Neuronal stem cell (in vitro differentiated cells): Measurements from ENCODE around the gene TIMM10. TPM values are rescaled to one million over a fixed set of nuclear protein-coding genes. Genes with fewer than 3 reads are reported as not detected.
A peak's percentile ranks its signal among the peaks of the same experiment; 100 is the strongest.

ENCODE experiments used
- DNase-seq: peaks from one replicate; pipeline ENCODE4 v3.0.0-alpha.2; 2013; ENCODE audit warnings: low spot score
- H2AFZ ChIP-seq: one replicate; pipeline ENCODE4 v1.6.1; 2013; ENCODE audit warnings: mild to moderate bottlenecking, low read length, inconsistent platforms
- H2AK5ac ChIP-seq: 2 replicates; pipeline ENCODE4 v1.6.1; 2013; ENCODE audit warnings: low read depth, mild to moderate bottlenecking, inconsistent platforms, low read length, moderate library complexity, mixed read lengths
- H2BK120ac ChIP-seq: 2 replicates; pipeline ENCODE4 v1.6.1; 2013; ENCODE audit warnings: low read depth, mild to moderate bottlenecking, inconsistent platforms, low read length, moderate library complexity, mixed read lengths
- H2BK12ac ChIP-seq: one replicate; pipeline ENCODE4 v1.6.1; 2013; ENCODE audit warnings: low read length, inconsistent platforms
- H2BK15ac ChIP-seq: 2 replicates; pipeline ENCODE4 v1.6.1; 2013; ENCODE audit warnings: mild to moderate bottlenecking, low read length, inconsistent platforms, mixed read lengths
- H2BK5ac ChIP-seq: one replicate; pipeline ENCODE4 v1.6.1; 2013; ENCODE audit warnings: inconsistent platforms, mild to moderate bottlenecking, low read length, moderate library complexity
- H3K14ac ChIP-seq: one replicate; pipeline ENCODE4 v1.6.1; 2013; ENCODE audit warnings: low read length, inconsistent platforms
- H3K18ac ChIP-seq: 2 replicates; pipeline ENCODE4 v1.6.1; 2013; ENCODE audit warnings: low read length, inconsistent platforms
- H3K23ac ChIP-seq: 2 replicates; pipeline ENCODE4 v1.6.1; 2013; ENCODE audit warnings: low read depth, mild to moderate bottlenecking, mixed read lengths, low read length, inconsistent platforms; ENCODE audit not compliant: poor library complexity
- H3K27ac ChIP-seq: replicated peaks from 3 replicates; pipeline ENCODE4 v1.5.1; 2013; ENCODE audit warnings: low read length, inconsistent platforms
- H3K27me3 ChIP-seq, 3 experiments: 2 replicates each; pipeline ENCODE4 v1.6.1; 2013; ENCODE audit warnings: low read length in 3 of 3, mild to moderate bottlenecking in 2 of 3, inconsistent platforms in 1 of 3, low read depth in 1 of 3, mixed read lengths in 1 of 3, moderate library complexity in 1 of 3; ENCODE audit not compliant: control insufficient read depth in 3 of 3, insufficient read depth in 3 of 3
- H3K36me3 ChIP-seq, 2 donors: replicated peaks in 1 of 2; 2 replicates each; pipeline ENCODE4 v1.6.1; 2013; ENCODE audit warnings: low read length in 2 of 2; ENCODE audit not compliant: control insufficient read depth in 2 of 2, insufficient read depth in 2 of 2
- H3K4ac ChIP-seq: 2 replicates; pipeline ENCODE4 v1.6.1; 2013; ENCODE audit warnings: inconsistent platforms, mild to moderate bottlenecking, low read length, moderate library complexity
- H3K4me1 ChIP-seq, 2 donors: 1 replicate in 1 of 2; 2 replicates in 1 of 2; pipeline ENCODE4 v1.6.1; 2013; ENCODE audit warnings: low read length in 2 of 2, low read depth in 1 of 2; ENCODE audit not compliant: control insufficient read depth in 2 of 2, insufficient read depth in 1 of 2
- H3K4me2 ChIP-seq: one replicate; pipeline ENCODE4 v1.6.1; 2013; ENCODE audit warnings: mild to moderate bottlenecking, low read length, inconsistent platforms; ENCODE audit not compliant: insufficient read depth, poor library complexity, severe bottlenecking
- H3K4me3 ChIP-seq, 2 donors: 2 replicates each; pipeline ENCODE4 v1.5.1; 2013; ENCODE audit warnings: low read length in 2 of 2, mild to moderate bottlenecking in 2 of 2, inconsistent platforms in 1 of 2, moderate library complexity in 1 of 2
- H3K79me1 ChIP-seq: one replicate; pipeline ENCODE4 v1.6.1; 2013; ENCODE audit warnings: low read depth, mild to moderate bottlenecking, inconsistent platforms, low read length, moderate library complexity
- H3K9ac ChIP-seq: one replicate; pipeline ENCODE4 v1.6.1; 2013; ENCODE audit warnings: mild to moderate bottlenecking, low read depth, low read length, inconsistent platforms; ENCODE audit not compliant: poor library complexity
- H3K9me3 ChIP-seq, 2 donors: replicated peaks in 1 of 2; 2 replicates each; pipeline versions ENCODE3 to v1.6.1; 2013; ENCODE audit warnings: low read length in 2 of 2, mild to moderate bottlenecking in 2 of 2, inconsistent platforms in 1 of 2, low read depth in 1 of 2, mixed read lengths in 1 of 2, moderate library complexity in 1 of 2; ENCODE audit not compliant: control insufficient read depth in 2 of 2, insufficient read depth in 1 of 2
- H4K8ac ChIP-seq: one replicate; pipeline ENCODE4 v1.6.1; 2013; ENCODE audit warnings: low read depth, mild to moderate bottlenecking, inconsistent platforms, low read length, moderate library complexity
- H4K91ac ChIP-seq: one replicate; pipeline ENCODE4 v1.6.1; 2013; ENCODE audit warnings: low read length, low read depth, mild to moderate bottlenecking, inconsistent platforms; ENCODE audit not compliant: poor library complexity
- WGBS, 2 donors: extraction: QIAGEN DNeasy Blood & Tissue Kit; methylation state at CpG; one replicate each; pipeline ENCODE4 v1.1.7; 2013; ENCODE audit warnings: missing lambda C conversion rate in 2 of 2, mixed read lengths in 1 of 2; ENCODE audit not compliant: insufficient read length in 2 of 2, insufficient replicate concordance in 1 of 2; ENCODE audit errors: extremely low coverage in 2 of 2; 5-methylcytosine and 5-hydroxymethylcytosine counted together
- small RNA-seq: library from polyadenylated mRNA; stranded (forward); fragments of <200 nt; extraction: miRNeasy Mini kit (QIAGEN cat#:217004); gene quantifications from one replicate; pipeline ENCODE3, GENCODE V24; 2013; ENCODE audit not compliant: insufficient read depth

Gene TIMM10

DNA sequence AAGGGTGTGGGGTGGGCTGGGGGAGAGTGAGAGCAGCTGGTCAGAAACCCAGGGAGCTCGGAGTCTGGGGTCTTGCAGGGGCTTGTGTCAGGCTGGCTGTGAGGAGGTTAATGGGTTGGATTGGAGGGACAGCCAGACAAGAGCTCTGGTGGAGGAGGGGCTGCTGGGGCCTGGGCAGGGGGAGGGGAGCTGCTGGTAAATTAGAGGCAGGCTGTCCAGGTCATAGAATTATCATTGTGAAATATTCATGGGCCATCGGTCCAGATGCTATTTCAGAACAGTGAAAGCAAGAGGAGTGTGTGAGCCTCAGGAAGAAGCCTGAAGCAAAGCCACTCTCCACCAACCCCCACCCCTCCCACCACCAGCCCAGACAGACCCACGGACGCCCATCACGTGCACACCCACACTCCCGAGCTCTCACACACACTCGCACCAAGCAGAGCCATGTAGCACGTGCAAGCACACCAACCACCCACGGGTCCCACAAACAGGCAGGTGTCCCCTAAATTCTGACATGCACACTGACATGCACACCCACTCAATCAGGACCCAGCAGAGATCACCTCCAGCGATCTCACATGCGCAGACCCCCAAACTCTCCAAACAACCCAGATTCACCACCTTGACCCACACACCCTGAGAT lies 51.4 kb downstream of the TIMM10 start:
- Histone ChIP-seq H3K18ac (peak overlapping the region; percentile 32), H2BK5ac (peak overlapping the region; percentile 20), H3K27me3 (peaks cover 8 to 74% (median 14%) of the 10 kb centered on the region in 3 experiments), H2BK12ac (no peak overlapping the region), H3K23ac (no peak overlapping the region), H4K91ac (no peak overlapping the region), H3K79me1 (no peaks in the 10 kb centered on the region), H3K4me2 (no peak overlapping the region), H3K14ac (no peak overlapping the region), H2AFZ (peak overlapping the region; percentile 56), H4K8ac (no peak overlapping the region), H3K27ac (no peak overlapping the region), H3K4me3 (peak overlapping the region in 1 of 2 donors; percentile 6), H3K36me3 (no peaks in the 10 kb centered on the region), H3K4me1 (peaks cover 15 to 29% of the 10 kb centered on the region in 2 donors), H3K4ac (no peak overlapping the region), H2AK5ac (no peak overlapping the region), H2BK120ac (no peak overlapping the region), H3K9ac (peak overlapping the region; percentile 57), H2BK15ac (peak overlapping the region; percentile 10), H3K9me3 (no peaks in the 10 kb centered on the region)
- DNase-seq = no peak
- WGBS, 2 donors = no CpG with 5 or more reads among the region's 11 CpGs

Small RNA genes within 50 kb of the gene (small RNA-seq; reads per million reads assigned to genes)
- gene RN7SL605P = not detected
